Measurements from ENCODE around the gene MICAL2.
A peak's percentile ranks its signal among the peaks of the same experiment; 100 is the strongest.

MICAL2 gene

DNA sequence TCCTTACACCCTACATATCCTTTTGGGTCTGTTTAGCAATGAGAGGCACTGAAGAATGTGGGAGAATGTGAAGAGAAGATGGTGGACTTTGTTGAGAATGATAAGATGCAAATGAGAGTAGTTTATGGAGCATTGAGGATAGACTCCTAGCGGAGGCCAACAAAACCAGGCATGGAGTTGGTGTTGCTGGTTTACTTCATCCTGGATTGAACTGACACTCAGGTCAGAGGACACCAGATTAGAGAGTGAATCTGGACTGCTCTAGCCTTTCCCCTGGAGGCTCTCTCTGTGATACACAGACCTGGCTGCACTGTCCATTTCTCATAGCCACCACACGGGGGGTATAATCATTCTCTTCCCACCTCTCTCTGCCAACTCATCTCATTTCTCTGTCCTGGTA lies 98.7 kb downstream of the MICAL2 start:
- DNase-seq (ENCODE audit: low read depth), result no peak

DNA sequence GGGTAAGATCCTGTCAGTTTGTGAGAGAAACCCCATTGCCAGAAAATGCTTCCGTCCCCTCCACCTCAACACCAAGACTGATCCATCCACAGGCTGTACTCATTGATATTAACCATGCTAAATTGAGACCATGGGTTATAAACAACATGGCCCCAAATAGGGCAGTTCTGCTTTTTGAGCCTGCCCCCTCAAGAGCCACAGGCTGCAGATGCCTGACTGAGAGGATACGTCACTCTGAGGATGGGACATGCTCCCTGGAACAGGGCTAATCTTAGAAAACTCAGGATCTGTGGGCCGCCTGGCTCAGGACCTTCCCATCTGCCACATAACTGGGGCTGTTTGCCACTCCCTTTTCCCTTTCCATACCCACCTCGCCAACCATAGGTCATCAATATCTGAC lies 99.8 kb downstream of the MICAL2 start:
- no peak for DNase-seq (ENCODE audit: low read depth)

DNA sequence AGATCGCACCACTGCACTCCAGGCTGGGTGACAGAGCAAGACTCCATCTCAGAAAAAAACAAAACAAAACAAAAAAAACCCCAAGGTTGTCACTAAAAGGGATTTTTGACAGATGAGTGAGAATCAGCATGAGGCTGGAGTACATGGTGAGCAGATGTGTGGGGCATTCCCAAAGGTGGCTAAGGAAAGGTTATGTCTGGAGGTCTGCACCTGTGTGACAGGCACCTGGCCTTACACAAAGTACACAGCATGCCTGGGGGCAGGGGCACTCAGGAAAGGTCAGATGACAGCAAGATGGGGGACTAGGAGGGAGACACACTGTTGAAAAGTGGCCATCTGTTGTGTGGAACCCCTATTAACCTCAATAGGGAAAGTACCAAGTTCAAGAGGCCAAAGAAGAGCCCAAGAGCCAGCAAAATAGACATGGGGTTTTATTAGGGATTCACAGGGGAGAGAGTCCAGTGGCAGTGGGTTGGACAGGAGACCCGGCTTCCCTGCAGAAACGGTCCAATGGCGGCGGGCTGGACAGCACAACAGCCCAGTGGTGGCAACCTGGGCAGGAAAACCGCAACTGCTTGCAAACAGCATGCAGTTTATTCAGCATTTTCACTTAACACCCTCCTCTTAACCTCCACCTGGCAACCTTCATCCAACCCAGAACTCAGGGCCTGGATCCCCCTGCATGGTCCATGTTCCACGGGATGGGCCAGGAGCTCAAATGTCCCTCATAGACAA lies 101.1 kb downstream of the MICAL2 start:
- DNase-seq (ENCODE audit: low read depth), result no peak

DNA sequence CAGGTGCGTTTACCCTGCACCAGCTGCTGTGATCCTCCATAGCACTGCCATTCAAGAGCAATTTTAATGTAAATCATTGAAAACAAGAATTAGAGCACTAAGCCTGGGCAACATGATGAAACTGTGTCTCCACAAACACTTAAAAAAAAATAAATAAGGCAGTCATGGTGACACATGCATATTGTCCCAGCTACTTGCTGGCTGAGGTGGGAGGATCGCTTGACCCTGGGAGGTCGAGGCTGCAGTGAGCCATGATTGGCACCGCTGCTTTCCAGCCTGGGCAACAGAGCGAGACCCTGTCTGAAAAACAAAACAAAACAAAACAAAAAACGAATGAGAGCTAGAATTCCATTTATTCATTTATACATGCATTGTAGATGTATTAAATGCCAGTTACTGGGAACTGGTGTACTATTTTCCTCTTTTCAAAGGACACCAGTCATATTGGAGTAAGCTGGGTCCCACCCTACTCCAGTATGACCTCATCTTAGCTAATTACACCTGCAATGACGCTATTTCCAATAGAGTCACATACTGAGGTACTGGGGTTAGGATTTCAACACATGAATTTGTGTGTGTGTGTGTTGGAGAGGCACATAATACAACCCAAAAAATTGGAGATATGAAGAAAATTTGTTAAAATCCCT lies 101.9 kb downstream of the MICAL2 start:
- no peak for DNase-seq (ENCODE audit: low read depth)

DNA sequence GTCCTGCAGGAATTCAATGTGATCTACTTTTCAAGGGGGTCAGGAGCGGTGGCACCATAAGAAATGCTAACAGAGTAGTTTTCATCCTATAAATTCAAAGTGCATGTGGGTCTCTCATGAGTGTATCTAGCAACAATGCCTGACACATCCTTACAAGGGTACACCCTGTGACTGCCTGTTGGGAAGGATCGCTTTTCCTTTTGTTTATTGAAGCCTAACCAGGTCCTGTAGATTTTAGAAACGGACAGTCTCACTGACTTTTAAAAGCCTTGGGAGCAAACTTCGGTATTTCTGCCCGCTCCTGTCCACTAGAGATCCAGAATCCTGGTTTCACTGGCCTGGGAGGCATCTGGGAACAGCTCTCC lies 102.4 kb downstream of the MICAL2 start:
- no peak for DNase-seq (ENCODE audit: low read depth)

DNA sequence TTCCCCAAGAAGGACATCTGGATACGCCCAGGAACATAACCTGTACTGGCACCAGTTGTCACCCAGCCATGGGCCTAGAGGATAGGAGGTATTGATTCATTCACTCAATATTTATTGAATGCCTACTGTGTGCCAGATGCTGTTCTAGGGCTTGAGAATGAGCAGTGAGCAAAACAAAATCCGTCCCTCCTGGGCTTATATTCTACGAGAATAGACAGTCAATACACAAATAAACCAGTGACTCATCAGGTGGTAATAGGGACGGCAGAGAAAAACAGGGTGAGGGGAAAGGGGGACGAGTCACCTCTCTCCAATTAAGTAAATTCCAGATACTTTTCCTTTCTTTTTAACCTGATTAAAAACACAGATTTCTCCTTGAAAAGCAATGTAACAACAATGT lies 103.5 kb downstream of the MICAL2 start:
- no peak for DNase-seq (ENCODE audit: low read depth)

DNA sequence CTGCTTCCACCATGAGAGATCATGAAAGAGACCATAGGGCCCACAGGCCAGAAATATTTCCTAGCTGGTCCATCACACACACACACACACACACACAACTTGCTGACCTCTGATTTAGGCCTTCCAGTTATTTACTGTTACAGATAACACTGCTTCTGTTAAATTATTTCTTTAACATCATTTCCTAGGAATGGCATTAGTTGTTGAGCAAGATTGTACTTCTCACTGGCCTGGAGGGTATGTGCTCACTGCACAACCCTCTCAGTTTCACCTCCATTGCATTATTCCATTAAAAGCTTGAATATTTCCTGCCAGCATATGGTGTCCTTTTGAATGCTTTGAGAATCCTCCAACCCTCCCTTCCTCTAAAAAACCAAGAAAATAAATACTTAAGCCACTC lies 104.4 kb downstream of the MICAL2 start:
- no peak for DNase-seq (ENCODE audit: low read depth)

DNA sequence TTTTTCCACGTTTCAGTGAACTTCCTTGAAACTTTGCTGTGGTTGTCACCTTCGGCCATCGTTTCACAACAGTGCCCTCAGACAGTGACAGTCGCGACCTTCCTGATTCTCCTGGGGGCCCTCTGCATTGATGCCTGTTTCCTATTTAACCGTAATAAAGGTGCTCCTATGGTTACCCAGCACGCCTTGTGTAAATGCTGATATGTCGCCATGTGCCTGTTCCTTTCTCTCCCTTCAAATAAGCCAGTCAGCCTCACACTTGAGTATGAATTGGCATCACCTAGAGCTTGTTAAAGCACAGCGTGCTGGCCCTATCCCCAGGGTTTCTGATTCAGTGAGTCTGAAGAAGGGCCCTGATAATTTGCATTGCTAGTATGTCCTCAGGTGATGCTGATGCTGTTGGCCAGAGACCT lies 104.8 kb downstream of the MICAL2 start:
- DNase-seq (ENCODE audit: low read depth), result no peak

DNA sequence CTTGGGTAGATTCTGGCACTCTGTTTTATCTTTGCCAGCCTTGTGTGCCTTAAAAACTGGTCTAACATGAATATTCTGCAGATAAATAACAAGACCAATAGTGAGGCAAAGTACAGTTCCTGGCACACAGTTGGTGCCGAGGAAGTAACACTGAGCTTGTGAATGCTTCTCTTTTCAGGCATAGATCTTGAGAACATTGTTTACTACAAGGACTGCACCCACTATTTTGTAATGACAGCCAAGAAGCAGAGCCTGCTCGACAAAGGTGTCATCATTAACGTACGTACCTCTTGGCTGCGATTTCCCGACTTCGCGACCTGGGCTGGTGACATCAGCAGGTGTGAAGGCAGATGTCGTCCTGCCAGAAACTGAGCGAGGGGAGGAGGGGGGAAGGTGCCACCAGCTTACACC lies 105.7 kb downstream of the MICAL2 start:
- no peak for DNase-seq (ENCODE audit: low read depth)

DNA sequence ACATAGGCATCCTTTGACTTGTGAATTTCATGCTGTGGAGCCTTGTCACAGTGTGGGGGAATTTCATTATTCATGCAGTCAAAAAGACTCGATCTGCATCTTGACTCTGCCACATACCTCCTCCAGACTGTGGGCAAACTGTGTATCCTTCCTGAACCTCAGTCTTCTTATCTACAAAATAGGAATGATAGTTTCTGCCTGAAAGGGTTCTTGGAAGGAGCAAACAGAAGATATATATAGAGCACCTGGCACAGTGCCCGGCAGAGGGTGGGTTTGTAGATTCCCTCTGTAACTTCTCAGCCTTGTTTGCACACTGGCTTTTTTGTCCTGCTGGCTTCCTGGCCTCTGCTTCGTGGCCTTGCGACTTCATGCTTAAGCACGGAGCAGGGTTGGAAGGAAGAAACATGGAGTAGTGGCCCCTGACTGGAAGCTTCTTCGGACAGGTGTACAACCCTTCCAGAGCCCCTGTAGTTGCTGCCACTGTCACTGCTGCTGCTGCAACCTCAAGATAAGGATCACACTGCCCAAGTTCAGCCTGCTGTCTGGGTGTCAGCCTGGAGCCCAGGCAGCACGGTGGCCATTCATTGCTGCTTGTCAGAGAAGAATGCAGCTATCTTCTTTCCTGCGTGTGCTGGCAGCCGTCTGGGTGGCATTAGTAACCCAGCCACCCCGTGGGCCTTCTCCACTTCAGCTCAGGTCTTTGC lies 106.4 kb downstream of the MICAL2 start:
- DNase-seq (ENCODE audit: low read depth), result no peak

DNA sequence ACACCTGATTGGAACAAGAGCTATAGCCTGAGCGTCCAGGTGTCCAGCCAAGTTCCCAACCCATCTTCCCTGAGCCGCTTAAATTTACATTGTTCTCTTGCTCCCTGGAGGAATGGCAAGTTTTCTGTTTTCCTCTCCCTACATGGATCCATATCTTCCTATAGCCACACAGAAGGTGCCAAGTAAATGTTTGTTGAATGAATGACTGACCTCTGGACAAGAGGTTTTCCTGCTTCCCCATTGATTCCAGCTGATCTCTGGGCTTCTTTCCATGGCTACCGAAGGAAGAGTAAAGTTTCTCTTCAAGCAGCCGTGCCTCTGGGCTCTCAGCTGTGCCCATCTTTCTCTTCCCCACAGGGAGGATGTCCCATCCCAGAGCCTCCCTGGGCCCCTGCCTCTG lies 107.5 kb downstream of the MICAL2 start:
- no peak for DNase-seq (ENCODE audit: low read depth)

DNA sequence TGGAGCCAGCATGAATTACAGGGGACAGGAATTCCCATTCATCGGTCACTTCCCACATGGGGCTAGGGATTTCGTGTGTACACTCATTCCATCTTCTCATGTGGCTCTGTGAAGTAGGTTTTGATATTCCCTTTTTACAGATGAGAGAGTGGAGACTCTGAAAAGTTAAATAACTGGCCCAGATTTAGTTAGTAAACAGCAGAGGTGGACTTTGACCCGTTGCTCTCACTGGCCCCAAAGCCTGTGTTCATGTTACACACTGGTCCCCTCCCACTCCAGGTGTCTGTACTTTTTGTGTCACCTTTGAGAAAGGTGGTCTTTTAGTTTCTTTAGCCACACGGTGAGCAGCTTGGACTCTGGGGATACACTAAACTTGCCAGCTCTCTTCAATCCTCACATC lies 108.5 kb downstream of the MICAL2 start:
- DNase-seq (ENCODE audit: low read depth), result no peak

DNA sequence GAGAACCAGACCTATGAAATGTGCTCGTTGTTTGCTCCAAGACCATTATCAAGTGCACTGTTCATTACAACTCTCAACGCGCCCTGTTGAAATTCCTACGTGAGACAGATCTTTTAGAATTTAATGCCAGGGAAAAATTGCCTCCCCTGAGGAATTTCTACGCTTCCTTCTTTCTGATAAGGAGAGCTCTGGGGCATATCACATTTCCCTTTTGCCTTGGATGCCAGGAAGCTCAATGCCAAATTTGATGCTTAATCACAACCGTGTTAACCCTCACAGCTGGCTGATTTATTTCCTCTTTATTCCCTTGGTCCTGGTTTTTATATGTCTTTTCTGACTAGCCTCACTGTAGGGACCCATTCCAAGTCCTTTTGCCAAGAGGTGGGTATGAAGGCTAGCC lies 109.4 kb downstream of the MICAL2 start:
- DNase-seq (ENCODE audit: low read depth), result no peak

DNA sequence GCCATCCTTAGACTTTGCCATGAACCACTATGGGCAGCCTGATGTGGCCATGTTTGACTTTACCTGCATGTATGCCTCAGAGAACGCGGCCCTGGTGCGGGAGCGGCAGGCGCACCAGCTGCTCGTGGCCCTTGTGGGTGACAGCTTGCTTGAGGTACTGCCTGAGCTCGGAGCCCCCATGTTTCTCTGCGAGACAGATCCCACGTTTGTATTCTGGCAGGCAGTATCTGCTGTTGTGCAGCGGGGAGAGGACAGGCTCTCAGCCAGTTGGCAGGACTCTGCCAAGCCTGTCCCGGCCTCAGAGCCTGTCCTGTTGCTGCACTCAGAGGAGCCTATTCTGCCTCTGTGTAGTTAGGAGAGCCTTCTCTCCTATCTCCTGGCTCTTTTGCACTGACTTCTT lies 109.9 kb downstream of the MICAL2 start:
- DNase-seq (ENCODE audit: low read depth), result no peak

DNA sequence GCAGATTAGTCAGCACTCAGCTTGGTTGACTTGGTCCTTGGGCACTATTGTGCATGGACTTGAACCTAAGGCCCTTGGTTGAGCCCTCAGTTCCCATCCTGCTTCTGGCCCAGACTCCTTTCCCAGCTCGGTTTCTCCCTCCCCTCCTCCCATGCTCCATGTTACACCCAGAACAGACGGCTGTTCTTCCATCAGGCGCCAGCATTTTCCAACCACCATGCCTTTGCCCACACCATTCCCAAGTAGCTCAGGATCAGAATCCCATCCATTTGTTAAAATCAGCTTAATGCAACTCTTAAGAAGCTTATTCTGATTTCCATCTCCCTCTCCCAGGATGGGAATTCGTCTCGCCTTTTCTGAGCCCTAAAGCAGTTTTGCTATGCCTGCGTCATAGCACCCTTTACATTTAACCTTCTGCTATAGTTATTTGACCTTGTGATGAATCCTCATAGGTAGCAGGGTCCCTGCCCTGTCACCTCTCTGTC lies 110.7 kb downstream of the MICAL2 start:
- no peak for DNase-seq (ENCODE audit: low read depth)

DNA sequence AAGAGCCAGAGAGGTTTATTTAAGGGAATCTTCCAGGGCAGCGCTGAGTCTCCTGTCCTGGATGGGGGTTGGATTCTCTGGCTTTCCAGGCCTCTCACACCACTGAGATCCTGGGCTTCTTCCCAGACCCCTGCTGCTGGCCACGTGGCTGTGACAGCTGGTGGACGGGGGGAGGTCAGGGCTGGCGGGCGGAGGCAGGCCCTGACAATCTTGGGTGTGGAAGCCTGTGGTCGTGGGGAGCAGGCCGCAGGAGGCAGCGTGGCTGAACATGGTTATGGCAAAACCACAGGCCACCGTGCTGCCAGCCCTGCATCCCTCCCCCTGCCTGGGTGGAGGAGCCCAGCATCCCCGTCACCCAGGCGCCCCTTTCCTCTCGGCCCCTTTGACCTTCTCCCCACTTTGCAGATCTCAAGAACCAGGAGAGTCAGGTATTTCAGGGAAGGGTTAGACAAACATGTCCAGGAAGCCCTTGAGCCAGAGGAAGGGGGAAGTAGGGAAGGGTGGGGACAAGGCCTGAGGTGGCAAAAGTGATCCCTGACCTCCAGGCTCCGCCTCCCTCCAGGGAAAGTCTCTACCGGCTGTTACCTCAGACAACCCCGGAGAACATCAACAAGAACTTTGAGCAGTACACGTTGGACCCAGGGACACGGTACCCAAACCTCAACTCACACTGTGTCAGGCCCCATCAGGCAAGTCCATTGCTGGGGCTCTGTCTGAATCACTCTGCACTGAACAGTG lies 111.8 kb downstream of the MICAL2 start:
- no peak for DNase-seq (ENCODE audit: low read depth)

DNA sequence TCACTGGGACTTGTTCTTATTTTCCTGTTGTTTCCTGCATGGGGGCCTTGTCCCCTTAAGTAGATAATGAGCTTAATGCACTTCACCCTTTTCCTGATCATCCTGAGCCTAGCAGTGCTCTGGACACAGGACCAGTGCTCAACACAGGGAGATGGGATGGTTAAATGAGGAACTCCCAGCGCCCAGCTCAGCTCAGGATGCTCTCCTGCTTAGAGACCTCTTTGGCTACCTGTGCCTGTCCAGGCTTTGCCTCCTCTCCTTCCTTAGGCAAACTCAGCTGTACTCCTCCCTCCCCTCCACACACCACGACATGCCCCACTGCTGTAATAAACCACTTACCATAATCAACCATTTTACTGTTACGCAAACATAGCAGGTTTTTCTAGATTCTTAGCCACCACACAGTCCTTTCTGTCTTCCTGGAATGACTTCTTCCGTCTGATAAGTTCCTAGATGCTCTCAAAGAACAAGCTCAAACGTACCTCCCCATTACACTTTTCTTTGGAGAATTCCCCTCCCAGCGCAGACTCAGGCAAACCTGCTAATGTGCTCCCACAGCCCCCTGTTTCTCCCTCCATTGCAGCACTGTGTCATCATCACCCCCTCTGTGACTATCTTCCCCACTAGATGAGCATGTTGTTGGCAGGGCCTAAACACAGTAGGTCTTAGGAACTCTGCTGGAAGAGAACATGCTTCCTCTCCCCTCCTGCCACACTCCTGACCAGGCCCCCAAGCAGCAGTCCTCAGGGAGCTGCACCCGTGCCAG lies 113.6 kb downstream of the MICAL2 start:
- no peak for DNase-seq (ENCODE audit: low read depth)

DNA sequence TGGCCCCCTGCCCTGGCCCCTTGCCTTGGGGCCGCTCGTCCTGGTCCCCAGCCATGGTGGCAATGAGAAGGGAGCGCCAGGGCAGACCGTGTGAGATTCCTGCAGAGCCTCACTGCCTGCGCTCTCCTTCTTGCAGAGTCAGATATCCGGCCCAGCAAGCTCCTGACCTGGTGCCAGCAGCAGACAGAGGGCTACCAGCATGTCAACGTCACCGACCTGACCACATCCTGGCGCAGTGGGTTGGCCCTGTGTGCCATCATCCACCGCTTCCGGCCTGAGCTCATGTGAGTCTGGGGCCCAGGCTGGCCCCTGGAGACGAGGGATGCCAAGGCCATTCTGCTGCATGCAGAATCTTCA lies 114.1 kb downstream of the MICAL2 start:
- peak; percentile 80 for DNase-seq (ENCODE audit: low read depth)

DNA sequence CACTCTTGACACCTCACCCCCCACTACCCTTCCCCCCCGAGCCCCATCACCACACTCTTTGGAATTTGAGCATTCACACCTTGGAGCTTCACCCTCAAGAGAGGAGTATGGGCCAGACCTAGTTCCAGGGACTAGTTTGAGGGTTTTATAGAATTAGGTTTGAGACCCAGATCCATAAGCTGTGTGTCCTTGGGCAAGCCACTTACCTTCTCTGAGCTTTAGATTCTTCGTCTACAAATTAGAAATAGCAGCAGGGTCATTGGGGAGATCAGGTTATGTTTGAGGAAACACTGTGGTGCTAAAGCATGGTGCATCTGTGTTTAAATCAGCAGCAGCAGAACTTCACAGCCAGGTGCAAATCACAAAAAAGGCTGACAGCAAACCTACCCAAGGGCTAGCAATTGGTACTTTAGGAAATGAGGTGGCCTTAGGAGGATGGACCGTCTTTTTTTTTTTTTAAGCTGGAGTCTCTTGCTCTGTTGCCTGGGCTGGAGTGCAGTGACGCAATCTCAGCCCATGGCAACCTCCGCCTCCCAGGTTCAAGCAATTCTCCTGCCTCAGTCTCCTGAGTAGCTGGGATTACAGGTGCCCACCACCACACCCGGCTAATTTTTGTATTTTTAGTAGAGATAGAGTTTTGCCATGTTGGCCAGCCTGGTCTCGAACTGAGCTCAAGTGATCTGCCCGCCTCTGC lies 114.8 kb downstream of the MICAL2 start:
- DNase-seq (ENCODE audit: low read depth), result no peak

DNA sequence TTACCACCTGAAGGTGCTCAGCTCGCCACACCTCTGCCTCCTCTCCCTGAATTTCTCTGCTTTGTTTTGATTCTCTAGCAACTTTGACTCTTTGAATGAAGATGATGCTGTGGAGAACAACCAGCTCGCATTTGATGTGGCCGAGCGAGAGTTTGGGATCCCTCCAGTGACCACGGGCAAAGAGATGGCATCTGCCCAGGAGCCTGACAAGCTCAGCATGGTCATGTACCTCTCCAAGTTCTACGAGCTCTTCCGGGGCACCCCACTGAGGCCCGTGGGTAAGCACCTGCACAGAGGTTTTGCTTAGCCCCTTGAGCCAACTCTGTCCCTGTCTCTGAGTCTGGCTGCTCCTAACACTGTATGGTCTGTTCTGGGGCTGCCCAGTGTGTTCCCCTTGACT lies 115.7 kb downstream of the MICAL2 start:
- no peak for DNase-seq (ENCODE audit: low read depth)

Data from activated T-helper 1 cell treated with Interleukin-2 at 50 U/mL for 16 hours (primary cell).